Suprapubic skin (tissue), 3 donors: ENCODE measurements around the gene PLCB1.

Source experiments
- POLR2A ChIP-seq, 2 donors: fragments of 450-650 bp; IDR thresholded peaks; one replicate each; pipeline ENCODE4 v1.6.1; 2017; ENCODE audit warnings: antibody characterized with exemption in 2 of 2, mild to moderate bottlenecking in 2 of 2, moderate library complexity in 2 of 2
- TF ChIP-seq, protein P1 (sequence below), 2 donors: fragments of 200-600 bp in 1 of 2; fragments of 450-650 bp in 1 of 2; sonication (generic) in 1 of 2; IDR thresholded peaks; one replicate each; pipeline ENCODE4 v1.5.1; 2016 to 2019; ENCODE audit warnings: antibody characterized with exemption in 2 of 2, mild to moderate bottlenecking in 1 of 2, moderate library complexity in 1 of 2

DNA sequence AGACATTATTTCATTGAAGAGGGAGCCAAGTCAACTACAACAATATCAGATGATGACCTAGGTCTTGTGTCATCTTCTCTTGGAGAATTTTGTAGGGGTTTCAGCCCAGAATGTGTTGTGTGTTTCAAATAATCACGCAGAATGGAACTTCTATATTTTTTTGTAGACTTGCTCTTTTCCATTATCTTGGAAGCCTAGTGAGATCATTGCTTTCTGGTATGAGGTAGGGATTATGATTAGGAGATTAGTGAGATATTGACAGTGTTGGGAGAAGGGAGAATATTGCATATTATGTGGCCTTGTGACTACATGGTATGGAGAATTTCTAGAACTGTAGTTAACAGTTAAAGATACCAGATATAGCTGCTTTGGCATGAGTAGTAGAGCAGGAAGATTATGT is 513.3 kb downstream of the PLCB1 start:
- TF ChIP-seq POLR2A (IDR thresholded peaks at IDR 0.05), result no peak
- TF ChIP-seq, protein P1, sequence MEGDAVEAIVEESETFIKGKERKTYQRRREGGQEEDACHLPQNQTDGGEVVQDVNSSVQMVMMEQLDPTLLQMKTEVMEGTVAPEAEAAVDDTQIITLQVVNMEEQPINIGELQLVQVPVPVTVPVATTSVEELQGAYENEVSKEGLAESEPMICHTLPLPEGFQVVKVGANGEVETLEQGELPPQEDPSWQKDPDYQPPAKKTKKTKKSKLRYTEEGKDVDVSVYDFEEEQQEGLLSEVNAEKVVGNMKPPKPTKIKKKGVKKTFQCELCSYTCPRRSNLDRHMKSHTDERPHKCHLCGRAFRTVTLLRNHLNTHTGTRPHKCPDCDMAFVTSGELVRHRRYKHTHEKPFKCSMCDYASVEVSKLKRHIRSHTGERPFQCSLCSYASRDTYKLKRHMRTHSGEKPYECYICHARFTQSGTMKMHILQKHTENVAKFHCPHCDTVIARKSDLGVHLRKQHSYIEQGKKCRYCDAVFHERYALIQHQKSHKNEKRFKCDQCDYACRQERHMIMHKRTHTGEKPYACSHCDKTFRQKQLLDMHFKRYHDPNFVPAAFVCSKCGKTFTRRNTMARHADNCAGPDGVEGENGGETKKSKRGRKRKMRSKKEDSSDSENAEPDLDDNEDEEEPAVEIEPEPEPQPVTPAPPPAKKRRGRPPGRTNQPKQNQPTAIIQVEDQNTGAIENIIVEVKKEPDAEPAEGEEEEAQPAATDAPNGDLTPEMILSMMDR (IDR thresholded peaks at IDR 0.05), result no peak
